ENCODE data around the gene NDUFB7. TPM values are rescaled to one million over a fixed set of nuclear protein-coding genes. Genes with fewer than 3 reads are reported as not detected.

NDUFB7 gene
- total RNA-seq, 1 experiment from 2014 or later = 116 TPM

DNA sequence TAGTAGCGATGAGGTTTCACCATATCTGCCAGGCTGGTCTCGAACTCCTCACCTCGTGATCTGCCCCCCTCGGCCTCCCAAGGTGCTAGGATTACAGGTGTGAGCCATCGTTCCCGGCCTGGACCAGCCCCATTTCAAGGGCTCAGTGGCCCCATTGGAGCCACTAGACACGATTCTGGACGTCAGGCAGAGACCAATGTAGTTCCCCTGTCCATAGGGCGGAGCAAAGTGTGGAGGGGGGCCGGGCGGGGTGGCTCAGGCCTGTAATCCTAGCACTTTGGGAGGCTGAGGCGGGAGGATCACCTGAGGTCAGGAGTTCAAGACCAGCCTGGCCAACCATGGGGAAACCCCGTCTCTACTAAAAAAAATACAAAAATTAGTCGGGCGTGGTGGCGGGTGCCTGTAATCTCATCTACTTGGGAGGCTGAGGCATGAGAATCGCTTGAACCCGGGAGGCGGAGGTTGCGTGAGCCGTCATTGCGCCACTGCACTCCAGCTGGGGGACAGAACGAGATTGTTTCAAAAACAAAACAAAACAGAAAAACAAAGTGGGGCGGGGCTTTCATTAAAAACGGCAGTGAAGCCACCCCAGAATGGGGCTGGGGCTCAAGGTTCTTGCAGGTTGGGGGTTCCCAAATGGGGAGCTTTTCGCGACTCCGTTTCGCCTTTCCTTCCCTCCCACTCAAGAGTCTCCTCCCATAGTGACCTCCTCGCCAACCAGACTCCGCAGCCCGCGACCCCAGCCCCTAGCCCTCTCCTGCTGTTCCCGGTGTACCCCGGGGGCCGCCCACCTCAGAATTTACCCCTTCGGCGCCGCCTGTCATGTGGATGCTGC is 43.2 kb downstream of the NDUFB7 start:
- no peak for DNase-seq (ENCODE audit: extremely low read depth, low read depth)

DNA sequence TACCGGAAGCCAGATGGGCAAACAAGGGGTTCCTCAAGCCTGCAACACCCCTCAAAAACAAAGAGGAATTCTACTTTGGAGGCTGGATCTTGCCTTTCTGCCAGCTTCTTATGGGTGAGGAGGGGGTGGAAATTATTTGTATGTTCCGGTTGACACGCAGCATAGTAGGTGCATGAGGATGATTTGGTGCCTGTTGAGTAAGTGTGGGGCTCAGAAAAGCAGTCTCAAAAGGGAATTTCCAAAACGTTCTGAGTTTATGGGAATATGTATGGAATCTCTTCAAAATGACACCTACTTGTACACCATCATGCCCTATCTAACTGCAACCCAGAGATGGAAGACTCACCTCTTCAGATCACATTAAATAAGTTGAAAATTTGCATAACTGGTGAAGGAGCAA is 45.4 kb downstream of the NDUFB7 start:
- DNase-seq (ENCODE audit: extremely low read depth, low read depth) = no peak

- DNase-seq (ENCODE audit: extremely low read depth, low read depth) = no peak
Observed at GRCh38 chr19:14525729-14526128, 46.1 kb downstream of the NDUFB7 start.

DNA sequence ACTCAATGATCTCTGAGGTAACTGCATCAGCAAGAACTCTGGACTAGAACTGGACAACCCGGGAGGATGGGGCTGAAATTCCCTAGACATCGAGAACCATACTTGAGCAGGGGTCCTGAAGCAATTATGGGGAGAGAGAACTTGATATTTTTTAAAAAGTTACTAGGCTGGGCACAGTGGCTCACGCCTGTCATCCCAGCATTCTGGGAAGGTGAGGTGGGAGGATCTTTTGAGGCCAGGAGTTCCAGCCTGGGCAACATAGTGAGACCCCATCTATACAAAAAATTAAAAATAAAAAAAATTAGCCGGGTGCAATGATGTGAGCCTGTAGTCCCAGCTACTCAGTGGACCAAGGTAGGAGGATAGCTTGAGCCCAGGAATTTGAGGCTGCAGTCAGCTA is 51.3 kb downstream of the NDUFB7 start:
- DNase-seq (ENCODE audit: extremely low read depth, low read depth) = no peak

- no peak for DNase-seq (ENCODE audit: extremely low read depth, low read depth)
Observed at GRCh38 chr19:14519860-14520407, 51.9 kb downstream of the NDUFB7 start.

- DNase-seq (ENCODE audit: extremely low read depth, low read depth) = no peak
Observed at GRCh38 chr19:14519245-14519859, 52.5 kb downstream of the NDUFB7 start.

DNA sequence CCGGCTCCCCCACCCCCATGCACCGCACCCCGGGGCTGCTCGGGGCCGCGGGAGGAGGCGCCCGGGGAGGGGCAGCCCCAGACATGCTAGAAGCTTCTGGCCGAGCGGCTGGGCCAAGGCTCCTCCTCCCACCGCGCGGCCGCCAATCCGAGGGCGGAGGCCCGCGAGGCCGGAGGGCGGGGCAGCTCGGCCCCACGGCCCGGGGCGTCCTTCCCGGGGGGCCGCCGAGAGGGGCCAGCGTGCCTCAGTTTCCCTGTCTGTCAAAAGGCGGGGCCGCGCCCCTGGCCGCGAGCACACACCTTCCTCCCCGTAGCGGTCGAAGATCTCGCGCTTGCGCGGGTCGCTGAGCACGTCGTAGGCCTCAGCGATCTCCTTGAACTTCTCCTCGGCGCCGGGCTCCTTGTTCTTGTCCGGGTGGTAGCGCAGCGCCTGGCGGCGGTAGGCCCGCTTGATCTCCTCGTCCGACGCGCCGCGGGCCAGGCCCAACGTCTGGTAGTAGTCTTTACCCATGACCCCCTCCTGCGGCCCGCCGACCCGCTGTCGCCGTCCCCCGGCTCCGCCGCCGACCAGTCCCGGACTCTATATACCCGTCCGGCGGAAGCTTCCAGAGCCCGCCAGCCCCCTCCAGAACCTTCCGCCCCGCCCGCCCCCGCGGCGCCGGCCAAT is 53.9 kb downstream of the NDUFB7 start, which contains the start of gene DNAJB1:
TSS of gene DNAJB1 (minus strand) at position 558 of the 666 bp plus-strand sequence. CDS start at position 510, 48 bp downstream.
- no peak for DNase-seq (ENCODE audit: extremely low read depth, low read depth)

DNA sequence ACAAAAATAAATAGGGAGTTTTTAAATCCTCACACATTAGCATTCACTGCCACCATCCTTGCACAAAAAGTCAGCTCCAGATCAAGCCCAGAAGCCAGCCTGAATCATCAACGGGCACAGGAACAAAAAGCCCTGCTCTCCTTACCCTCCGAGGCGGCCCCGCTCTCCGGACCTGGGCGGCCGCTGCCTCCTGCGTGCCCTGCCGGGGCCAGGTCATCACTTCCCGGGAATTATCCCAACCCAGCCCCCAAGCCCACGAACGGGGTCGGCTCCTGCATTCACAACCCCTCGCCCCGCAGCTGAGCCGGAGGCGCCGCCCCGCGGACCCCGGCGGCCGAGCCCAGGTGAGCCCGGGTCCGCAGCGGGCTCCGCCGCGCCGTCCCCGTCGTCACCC is 54.4 kb downstream of the NDUFB7 start:
- DNase-seq (ENCODE audit: extremely low read depth, low read depth) = no peak

DNA sequence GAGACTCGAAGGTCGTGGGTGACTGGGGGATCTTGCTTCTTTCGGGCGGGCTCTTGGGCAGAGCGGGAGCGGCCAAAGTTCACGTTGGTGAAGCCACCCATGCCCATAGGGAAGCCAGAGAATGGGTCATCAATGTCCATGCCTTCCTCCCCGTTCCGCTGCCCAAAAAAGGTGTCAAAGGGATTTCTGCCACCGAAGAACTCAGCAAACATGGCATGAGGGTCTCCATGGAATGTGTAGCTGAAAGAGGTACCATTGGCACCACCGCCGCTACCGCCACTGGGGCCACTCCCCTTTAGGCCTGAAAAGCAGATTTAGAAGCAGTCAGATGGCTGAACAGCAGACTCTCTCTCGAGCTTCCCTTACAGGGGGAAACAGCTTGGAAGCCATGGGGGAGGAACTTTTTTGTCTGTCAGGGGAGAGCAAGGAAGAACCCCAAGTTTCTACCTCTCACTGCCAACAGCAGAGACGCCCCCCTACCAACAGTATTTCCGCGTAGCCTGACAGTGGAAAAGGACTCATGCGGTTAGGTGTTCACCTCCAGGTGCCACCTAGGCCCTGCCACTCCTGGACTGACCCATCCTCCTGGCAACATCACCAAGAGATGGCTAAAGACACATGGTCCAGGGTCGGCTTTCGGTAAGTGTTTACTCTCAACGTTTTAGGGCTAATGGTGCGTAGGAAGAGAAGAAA is 55.0 kb downstream of the NDUFB7 start:
- no peak for DNase-seq (ENCODE audit: extremely low read depth, low read depth)

Small RNA genes lying within 50 kb of the gene (small RNA-seq; reads per million reads assigned to genes)
- 0 reads per million in 2 experiments for gene RN7SL842P

Other genes with a start within 250 kb of the NDUFB7 start
- 38.0 and 40.4 TPM in 2 replicates for gene ADGRE5, start 190.6 kb downstream of the NDUFB7 start, total RNA-seq (2014; rRNA removed; shearing (Covaris generic))
- 85.6 and 89.1 TPM in 2 replicates for gene DDX39A, start 152.7 kb downstream of the NDUFB7 start, total RNA-seq (2014; rRNA removed; shearing (Covaris generic))
- gene PKN1, start 138.8 kb downstream of the NDUFB7 start, total RNA-seq (2014; rRNA removed; shearing (Covaris generic)) = 72.8 and 77.4 TPM in 2 replicates
- gene PTGER1, start 96.7 kb downstream of the NDUFB7 start, total RNA-seq (2014; rRNA removed; shearing (Covaris generic)) = 0.52 and 0.92 TPM in 2 replicates
- 55.0 and 58.7 TPM in 2 replicates for gene GIPC1, start 75.9 kb downstream of the NDUFB7 start, total RNA-seq (2014; rRNA removed; shearing (Covaris generic))
- 51.5 and 57.1 TPM in 2 replicates for gene DNAJB1, start 53.7 kb downstream of the NDUFB7 start, total RNA-seq (2014; rRNA removed; shearing (Covaris generic))
- gene TECR, start 42.5 kb downstream of the NDUFB7 start, total RNA-seq (2014; rRNA removed; shearing (Covaris generic)) = 53.8 and 59.1 TPM in 2 replicates
- not detected in 2 replicates for gene CLEC17A, start 11.0 kb upstream of the NDUFB7 start, total RNA-seq (2014; rRNA removed; shearing (Covaris generic))
- not detected in 2 replicates for gene ADGRE3, start 102.8 kb upstream of the NDUFB7 start, total RNA-seq (2014; rRNA removed; shearing (Covaris generic))
- 6.6 and 9.4 TPM in 2 replicates for gene ZNF333, start 118.0 kb upstream of the NDUFB7 start, total RNA-seq (2014; rRNA removed; shearing (Covaris generic))
- 0.43 and 0.45 TPM in 2 replicates for gene ADGRE2, start 206.5 kb upstream of the NDUFB7 start, total RNA-seq (2014; rRNA removed; shearing (Covaris generic))